ENCODE results near the gene M1AP.

- TF ChIP-seq, protein P1, sequence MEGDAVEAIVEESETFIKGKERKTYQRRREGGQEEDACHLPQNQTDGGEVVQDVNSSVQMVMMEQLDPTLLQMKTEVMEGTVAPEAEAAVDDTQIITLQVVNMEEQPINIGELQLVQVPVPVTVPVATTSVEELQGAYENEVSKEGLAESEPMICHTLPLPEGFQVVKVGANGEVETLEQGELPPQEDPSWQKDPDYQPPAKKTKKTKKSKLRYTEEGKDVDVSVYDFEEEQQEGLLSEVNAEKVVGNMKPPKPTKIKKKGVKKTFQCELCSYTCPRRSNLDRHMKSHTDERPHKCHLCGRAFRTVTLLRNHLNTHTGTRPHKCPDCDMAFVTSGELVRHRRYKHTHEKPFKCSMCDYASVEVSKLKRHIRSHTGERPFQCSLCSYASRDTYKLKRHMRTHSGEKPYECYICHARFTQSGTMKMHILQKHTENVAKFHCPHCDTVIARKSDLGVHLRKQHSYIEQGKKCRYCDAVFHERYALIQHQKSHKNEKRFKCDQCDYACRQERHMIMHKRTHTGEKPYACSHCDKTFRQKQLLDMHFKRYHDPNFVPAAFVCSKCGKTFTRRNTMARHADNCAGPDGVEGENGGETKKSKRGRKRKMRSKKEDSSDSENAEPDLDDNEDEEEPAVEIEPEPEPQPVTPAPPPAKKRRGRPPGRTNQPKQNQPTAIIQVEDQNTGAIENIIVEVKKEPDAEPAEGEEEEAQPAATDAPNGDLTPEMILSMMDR (IDR thresholded peaks at IDR 0.05) = no peak
- no peak for TF ChIP-seq POLR2A (IDR thresholded peaks at IDR 0.05)
Observed at GRCh38 chr2:74576211-74576862, 71.8 kb downstream of the M1AP start.

Measured in heart left ventricle (tissue), 13 donors.